Activated CD8-positive, alpha-beta memory T cell treated with anti-CD3 and anti-CD28 coated beads, Interleukin-2, amount 50 U/mL, for 1 hour (primary cell): Measurements from ENCODE around the gene LYPD4.
A peak's percentile ranks its signal among the peaks of the same experiment; 100 is the strongest.
"Not testable (repeated sequence)": the region's sequence is repeated elsewhere in the genome, so short reads cannot be mapped to it uniquely, and the experiment has no call there.

Experiments used
- DNase-seq: peaks from one replicate; pipeline ENCODE4 v3.0.0-alpha.2; 2020; ENCODE audit errors: extremely low read depth

LYPD4 gene, protein sequence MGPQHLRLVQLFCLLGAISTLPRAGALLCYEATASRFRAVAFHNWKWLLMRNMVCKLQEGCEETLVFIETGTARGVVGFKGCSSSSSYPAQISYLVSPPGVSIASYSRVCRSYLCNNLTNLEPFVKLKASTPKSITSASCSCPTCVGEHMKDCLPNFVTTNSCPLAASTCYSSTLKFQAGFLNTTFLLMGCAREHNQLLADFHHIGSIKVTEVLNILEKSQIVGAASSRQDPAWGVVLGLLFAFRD

DNA sequence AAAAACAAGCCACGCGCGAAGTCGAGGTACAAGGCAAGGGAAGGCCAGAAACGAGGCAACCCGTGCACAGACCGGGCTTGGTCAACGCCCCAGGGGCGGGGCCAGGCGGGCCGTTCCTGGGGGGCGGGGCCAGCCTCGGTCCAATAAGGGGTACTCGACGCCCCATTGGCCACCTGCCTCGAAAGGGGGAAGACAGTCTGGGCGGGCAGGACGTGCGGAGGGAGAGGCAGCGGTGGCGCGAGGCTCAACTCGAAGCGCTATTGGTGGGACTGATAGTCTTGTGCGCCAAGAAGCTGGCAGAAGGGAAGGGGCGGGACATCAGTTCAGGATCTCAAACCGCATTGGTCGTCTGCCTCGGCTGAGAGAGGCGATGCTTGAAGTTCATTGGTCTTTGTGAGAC lies at the start of gene LYPD4:
Gene LYPD4, minus strand, starts transcription at position 83 of the 400 bp plus-strand sequence. CDS start 5,398 bp downstream, outside the sequence.
- no peak for DNase-seq

DNA sequence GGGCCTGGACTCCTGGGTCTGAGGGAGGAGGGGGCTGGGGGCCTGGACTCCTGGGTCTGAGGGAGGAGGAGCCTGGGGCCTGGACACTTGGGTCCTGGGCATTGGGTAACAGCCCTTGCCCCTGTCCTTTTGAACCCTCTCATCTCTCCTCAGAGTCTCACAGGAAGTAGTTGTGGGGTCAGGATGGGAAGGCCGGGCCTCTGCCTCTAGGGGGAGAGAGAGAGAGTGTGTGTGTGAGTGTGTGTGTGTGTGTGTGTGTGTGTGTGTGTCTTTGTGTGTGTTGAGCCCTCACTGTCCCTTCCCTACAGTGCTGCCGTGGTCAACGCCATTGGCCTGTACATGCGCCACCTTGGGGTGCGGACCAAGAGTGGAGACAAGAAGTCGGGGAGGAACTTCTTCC lies 49.4 kb upstream of the LYPD4 start:
- DNase-seq, result no peak

DNA sequence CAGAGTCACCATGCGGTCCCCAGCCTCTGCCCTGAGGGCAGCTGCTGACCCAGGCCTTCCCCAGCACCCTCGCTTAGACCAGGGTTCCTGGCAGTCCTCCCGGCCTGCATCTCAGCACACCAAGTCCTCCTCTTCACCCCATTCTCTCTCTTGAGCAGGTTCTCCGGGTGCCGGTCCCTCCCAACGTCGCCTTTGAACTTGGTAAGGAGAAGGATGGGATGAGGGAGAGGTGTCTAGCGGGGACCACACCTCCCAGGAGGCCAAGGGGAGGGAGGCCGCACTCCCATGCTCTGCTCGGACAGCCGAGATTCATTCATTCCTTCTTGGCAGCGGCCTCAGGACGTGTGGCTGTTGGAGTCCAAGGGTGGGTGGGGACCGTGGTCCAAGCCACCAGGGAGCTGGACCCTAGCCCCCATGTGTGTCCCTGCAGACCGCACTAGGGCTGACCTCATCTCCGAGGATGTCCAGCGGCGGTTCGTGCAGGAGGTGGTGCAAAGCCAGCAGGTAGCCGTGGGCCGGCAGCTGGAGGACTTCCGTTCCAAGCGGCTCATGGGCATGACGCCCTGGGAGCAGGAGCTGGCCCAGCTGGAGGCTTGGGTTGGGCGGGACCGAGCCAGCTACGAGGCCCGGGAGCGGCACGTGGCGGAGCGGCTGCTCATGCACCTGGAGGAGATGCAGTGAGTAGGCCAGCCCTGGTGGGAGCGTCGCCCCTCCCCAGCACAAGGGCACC lies 47.9 kb upstream of the LYPD4 start:
- DNase-seq, result no peak

DNA sequence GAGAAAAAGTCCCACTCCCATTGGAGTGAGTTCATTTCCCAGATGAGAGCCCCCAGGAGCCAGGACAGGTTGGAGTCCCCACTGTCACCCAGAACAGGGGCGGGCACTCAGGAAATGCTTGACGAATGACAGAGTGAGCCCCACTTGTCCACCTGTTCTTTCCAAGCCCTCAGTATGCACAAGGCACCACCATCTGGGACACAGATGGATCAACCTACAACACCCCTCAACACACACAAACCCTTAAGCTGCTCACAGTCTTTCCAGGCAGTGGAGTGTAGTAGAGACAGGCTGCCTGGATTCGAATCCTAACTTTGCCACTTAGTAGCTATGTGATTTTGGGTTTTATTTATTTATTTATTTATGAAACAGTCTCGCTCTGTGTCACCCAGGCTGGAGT lies 46.5 kb upstream of the LYPD4 start:
- no peak for DNase-seq

DNA sequence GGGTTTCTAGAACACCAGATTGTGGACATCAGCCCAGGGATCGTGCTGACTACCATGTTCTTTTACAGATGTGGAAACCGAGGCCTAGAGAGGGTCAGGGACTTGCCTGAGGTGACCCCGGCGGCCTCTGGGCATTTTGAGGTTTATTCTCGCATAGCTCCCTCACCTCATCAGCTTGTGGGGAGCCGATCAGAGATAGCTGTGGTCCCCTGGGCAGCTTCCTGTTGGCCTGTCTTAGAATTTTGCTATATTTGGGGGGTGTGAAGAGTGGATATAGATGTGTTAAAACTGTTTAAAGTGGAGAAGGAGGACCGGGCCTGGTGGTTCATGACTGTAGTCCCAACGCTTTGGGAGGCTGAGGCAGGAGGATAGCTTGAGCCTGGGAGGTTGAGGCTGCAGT lies 45.4 kb upstream of the LYPD4 start:
- DNase-seq, result no peak

DNA sequence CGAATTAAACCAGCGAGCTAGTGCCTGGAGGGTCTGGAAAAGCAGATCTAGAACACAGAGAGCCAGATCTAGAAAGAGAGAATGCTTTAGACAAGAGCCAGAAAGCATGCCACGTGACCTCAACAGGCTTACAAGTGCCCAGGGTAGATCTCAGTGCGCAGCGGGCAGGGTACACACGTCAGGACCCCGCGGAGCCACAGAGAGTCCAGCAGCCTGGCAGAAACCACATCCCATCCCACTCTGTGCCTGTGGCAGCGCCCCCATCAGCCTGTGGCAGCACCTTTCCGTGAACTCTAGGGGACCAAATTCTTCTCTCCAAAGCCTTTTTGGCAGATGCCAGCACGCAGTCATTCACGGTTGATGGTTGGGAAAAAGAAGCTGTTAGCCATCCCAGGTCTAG lies 44.4 kb upstream of the LYPD4 start:
- DNase-seq, result no peak

DNA sequence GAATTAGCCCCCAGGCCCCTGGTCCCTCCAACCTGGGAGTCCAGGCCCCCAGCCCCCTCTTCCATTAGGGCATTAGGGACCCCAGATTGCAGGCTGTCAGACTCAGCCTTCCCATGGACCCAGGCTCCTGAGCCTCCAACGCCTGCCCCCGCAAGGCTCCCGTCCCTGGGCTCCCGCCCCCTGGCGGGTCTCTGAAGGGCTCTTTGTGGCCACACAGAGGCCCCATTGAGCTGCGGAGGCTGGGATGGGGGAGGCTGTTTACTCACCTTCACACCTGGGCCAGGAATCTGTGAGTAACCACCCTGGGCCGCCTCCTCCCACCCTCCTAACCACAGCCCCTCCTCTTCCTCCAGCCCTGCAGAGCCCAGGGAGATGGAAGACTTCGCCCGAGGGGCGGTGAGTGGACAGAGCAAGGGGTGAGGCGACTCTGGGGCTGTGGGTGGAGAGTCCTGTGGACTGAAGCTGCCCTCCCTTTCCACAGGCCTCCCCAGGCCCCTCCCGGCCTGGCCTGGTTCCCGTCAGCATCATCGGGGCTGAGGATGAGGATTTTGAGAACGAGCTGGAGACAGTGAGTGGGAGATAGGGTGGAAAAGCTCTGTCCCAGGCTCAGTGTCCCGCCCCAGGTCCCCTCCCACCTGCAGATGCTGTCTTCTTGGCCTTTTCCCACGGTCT lies 43.4 kb upstream of the LYPD4 start:
- DNase-seq, result peak; percentile 91

DNA sequence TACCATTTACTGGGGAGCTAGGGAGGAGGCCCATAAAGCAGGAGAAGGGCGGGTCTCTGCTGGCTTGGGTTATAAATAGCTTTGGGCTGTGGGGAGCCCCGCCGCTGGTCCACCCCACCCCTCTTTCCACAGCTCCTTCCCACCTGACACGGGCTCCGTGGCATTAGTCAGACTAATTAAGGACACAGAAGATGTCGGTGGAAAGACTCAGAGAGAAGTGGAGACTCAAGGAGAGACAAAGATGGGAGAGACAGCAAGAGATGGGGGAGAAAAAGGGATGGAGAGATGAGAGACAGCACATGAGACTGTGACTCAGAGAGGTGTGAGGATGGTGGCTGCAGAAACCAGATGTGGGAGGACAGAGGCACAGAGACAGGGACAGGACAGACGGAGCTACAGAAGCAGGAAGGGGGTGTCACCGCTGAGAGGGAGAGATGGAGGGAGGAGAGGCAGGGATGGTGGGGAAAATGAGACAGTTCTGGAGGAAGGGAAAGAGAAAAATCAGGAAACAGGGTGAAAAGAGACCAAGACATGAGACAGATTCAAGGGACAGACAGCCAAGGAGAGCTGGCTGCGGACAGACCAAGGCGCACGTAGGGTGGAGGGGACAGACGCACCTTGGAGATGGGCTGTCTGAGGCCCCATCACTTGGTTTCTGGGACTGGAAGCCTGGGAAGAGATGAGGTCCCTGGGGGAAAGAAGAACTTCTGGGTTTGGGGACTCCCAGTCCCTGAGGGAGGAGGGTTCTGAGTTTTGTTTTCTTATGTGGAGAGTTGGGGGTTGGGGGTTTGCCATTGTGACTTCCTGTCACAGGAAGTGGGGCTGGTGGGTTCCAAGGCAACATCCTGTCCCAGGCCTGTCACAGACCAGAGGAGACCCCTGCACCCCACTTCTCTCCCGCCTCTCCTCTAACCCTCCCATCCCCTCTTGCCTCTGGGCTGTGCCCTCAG lies 42.6 kb upstream of the LYPD4 start:
- peak; percentile 64 for DNase-seq

DNA sequence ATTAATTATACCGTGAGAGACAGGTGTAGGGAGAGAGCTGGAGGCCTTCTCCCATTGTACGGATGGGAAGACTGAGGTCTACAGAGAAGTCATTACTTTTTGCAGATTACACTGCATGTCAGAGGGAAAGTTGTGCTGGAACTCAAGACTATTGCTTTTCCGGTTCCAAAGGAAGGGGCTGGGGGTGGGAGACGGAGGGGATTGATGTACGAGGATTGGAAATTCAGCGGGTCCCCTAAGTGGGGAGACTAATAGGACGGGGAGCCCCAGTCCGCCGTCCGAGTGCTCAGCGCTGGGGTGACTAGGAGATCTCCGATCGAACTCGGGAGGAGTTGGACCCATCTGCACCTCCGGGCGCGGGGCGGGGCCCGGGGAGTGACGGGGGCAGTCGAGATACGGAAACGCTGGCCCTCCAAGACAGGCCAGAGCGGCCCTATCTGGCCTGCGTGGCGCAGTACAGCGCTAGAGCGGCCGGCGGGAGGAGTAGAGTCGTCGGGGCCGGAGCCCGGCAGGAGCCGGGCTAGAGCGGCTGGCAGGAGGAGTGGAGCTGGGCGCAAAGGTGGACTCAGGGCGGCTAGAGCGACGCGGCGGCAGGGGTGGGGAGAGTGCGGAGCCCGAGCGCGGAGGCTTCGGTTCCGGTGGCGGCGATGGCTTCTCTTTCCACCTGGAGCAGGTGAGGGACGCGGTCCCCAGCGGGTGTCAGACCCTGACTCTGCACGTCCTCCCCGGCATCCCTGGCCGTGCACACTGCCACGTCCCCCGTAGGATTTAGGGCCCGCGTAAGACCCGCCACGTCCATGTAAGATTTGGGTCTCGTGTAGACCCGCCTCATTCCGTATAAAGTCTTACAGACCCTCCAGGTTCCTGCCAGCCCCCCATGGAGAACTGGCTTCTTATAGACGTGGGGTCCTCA lies 39.6 kb upstream of the LYPD4 start:
- DNase-seq, result peak; percentile 78

DNA sequence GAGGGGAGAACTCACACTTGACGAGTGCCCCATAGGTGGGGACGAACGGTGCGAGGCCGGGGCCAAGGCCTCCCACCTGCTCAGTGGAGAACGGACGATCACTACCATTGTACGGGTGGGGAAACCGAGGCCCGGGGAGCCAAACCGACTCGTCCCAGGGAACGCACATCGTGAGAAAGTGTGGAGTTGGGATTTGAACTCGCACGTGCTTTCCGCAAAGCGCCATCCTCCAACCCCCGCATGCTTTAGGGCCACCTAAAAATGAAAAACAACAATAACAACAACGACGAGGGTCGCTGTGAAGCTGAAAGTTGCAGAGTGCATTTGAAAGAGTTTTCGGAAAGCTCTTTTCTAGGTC lies 39.0 kb upstream of the LYPD4 start:
- DNase-seq, result no peak

DNA sequence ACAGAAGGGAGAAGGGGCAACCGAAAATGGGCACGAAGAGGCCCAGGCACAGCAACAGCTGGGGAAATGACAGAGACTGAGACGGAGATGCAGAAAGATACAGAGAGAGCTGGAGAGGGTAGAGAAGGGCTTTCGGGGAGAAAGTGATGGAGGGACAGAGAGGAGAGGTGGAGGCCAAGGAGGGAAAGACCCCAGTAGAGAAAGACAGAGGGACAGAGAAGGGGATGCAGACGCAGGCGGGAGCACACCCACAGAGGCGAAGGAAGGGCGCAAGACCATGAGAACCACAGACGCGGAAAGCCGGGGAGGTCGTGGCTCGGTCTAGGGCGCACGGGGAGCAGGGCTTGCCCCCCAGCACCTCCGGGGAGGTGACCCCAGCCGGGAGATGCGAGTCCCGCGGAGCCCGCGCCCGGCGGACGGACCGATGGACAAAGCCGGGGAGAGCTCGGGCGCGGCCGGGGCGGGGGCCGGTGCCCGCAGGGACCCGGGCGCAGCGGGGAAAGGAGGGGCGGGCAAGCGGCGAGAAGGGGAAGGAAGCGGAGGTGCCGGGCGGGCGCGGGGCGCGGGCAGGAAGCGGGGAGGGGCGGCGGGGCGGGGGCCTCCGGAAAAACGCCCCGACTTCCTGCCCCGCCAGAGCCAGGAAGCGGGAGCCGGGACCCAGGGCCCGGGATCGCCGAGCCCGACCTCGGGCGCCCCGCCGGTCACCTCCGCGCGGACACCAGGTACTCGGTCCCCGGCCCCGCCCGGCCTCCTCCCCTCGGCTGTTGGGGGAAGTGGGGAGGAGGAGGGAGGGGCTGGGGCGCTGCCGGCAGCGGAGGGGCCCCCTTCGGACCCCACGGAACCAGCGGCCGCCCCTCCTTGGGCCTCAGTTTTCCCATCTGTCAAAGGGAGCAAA lies 38.3 kb upstream of the LYPD4 start, which contains the start of gene ARHGEF1:
Gene ARHGEF1, plus strand, starts transcription at position 617 of the 895 bp plus-strand sequence. CDS start 4,899 bp downstream, outside the sequence.
- DNase-seq, result no peak

DNA sequence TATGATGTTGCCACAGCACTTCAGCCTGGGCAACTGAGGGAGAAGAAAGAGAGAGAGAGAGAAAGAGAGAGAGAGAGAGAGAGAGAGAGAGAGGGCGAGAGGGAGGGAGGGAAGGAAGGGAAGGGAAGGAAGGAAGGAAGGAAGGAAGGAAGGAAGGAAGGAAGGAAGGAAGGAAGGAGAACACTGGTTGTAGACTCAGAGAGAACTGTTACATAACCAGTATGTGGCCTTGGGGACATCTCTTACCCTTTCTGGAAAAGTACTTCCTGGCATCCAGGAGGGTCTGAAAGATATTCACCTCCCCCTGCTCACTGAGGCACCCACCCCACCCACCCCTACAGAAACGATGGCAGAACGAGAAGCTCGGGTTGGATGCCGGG lies 35.8 kb upstream of the LYPD4 start:
- no peak for DNase-seq

DNA sequence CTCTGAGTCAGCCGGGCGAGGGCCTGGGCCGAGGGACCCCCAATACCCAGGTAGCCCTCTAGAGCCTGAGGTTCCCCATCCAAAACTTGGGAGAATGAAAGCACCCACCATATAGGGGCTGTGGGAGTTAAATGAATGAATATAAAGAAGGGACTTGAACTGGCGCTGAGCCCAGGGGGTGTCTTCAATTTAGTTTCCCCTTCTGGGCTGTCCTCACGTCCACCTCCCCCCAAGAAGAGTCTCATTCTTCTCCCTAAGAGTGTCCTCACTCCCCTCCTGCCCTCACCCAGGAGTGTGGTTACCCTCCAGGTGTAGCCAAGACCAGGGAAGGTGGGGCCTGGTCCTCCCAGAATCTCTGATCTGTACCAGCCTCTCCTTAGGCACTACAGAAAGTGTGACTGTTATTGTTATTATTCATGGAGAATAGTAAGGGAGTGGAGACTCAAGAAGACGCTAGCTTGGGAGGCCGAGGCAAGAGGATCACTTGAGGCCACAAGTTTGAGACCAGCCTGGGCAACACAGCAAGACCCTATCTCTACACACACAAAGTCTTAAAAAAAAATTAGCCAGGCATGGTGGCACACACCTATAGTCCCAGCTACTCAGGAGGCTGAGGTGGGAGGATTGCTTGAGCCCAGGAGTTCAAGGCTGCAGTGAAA lies 35.3 kb upstream of the LYPD4 start:
- no peak for DNase-seq

DNA sequence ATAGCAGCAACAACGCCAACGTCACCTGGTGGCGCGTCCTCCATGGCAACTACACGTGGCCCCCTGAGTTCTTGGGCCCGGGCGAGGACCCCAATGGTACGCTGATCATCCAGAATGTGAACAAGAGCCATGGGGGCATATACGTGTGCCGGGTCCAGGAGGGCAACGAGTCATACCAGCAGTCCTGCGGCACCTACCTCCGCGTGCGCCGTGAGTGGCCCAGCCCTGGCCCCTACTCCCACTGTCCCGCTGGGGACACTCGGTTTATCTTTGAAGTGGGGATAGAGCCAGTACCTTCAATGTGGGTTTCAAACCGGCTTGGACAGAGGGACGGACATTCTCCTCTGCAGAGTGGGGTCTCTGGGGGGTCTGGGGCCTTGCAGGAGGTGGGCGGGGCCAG lies 34.6 kb upstream of the LYPD4 start:
- DNase-seq, result no peak

DNA sequence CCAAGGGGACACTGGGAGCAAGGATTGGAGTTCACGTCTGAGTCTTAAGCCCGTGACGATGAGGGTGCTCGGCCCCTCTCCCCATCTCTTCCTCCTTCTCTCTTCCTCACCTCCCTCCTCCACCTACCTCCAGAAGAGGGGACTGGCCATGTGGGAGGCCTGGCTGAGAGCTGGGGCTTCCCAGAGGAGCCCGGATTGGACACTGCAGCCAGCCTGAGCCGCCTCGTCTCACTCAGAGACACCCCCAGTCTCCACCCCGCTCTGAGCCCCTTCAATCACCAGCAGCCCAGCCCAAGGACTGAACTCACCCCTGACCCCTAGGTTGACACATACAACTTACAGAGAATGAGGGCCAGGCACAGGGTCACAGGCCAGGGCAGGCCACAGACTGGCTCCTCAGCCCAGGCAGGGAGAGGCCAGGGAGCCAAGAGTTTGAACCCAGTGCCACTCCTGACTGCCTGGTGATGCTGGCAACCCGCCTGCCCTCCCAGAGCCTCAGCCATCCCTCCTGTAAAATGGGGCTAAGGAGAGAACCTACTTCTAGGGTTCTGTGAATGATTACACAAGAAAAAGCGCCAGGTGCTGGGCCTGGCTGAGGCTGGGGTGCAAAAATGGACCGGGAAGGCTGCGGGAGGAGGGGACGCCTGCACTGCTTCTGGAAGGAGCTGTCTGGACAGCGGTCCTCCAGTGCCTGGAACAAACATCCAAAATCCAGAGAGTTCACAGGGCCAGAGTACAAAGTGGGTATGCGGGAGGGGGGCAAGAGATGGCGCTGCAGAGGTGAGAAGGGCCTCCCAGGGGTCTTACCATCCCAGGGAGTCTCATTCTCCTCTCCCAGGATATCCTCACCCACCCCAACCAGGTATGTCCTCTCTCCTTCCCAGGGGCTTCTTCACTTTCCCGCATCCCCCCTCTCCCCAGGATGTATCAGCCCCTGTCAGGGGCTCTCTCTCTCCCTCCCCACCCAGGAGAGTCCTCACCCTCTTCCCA lies 33.7 kb upstream of the LYPD4 start:
- DNase-seq, result no peak

DNA sequence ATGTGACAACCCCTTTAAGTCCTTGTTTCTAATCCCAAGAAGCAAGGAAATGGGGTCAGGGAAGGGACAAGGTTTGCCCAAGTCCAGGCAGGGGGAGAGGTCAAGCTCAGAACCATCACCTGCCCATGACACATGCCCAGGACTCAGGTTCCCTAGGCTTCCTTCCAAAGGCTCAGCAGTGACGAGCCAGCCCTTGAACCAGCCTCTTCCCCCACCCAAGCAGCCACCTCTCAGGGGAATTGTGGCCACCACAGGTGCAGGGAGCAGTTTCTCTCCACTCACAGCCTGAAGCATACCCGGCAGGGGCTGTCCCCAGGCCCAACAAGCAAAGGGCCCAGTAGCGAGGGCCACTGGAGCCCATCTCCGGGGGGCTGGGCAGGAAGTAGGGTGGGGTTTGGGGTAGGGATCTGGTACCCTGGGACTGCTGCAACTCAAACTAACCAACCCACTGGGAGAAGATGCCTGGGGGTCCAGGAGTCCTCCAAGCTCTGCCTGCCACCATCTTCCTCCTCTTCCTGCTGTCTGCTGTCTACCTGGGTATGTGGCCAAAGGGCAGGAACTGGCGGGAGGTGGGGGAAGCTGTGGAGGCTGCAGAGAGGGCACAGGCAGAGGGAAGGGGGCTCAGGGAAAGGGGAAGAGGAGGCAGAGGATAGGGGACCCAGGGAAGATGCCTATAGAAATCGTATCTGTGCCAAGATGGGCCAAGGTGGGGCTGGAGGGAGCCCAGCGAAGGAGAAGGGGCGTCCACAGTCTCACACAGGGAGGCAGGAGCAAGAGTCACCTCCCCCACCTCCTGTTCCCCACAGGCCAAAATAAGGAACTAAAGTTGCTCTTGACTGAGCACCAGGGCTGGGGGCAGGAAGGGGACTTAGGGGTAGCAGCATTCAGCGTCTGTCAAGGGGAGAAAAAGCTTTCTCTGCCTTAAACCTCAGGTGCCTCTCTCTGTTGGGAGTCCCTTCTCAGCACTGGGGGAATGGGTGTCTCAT lies 32.7 kb upstream of the LYPD4 start, which contains the start of gene CD79A:
Gene CD79A, plus strand, starts transcription at position 433 of the 986 bp plus-strand sequence. Its CDS starts 26 bp downstream, at position 459.
- no peak for DNase-seq

DNA sequence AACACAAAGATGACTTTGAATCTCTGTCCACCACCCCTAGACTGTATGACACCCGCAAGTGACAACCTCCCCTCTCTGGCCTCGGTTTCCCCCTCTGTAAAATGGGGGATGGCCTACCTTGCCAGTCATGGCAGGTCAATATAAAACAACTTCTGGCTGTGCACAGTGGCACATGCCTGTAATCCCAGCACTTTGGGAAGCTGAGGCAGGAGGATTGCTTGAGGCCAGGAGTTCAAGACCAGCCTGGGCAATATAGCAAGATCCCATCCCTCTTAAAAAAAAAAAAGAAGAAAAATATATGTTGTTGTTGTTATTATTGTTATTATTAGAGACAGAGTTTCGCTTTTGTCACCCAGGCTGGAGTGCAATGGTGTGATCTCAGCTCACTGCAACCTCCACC lies 31.5 kb upstream of the LYPD4 start:
- DNase-seq, result not testable (repeated sequence)
